Right renal pelvis (tissue), 4 donors: Measurements from ENCODE around the gene EFEMP1. TPM values are rescaled to one million over a fixed set of nuclear protein-coding genes. Genes with fewer than 3 reads are reported as not detected.

Experiments
- DNase-seq, 4 donors: peaks; one replicate each; pipeline ENCODE4 v3.0.0-alpha.2; 2013; ENCODE audit warnings: low read depth in 4 of 4, low spot score in 3 of 4, missing footprints in 1 of 4
- polyA plus RNA-seq, 4 donors: library from polyadenylated mRNA; unstranded; fragments of 120-200 nt; gene quantifications; one replicate each; pipeline ENCODE4 v1.2.1, GENCODE V29; 2013; ENCODE audit not compliant: insufficient read length in 4 of 4

The EFEMP1 gene
- polyA plus RNA-seq, 4 donors: 93.9 to 109 (median 104) TPM

DNA sequence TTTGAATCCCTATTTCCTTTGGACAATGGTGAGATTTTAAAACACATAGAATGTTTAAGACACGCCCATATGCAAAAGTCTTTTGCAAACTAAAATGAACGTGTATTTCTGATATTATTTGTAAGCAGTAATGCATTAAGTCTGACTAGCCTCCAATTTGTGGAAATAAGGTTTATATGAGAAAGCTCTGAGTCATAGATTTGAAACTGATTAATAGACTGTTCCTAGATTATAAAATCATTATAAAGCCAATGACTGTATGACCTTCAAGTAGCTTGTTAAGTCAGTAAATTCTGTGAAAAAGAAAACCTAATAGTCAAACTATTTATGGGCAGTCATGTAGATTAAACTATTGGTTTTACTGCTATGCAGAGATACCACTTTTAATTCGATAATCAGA is 12.8 kb upstream of the EFEMP1 start:
- DNase-seq: no peak

DNA sequence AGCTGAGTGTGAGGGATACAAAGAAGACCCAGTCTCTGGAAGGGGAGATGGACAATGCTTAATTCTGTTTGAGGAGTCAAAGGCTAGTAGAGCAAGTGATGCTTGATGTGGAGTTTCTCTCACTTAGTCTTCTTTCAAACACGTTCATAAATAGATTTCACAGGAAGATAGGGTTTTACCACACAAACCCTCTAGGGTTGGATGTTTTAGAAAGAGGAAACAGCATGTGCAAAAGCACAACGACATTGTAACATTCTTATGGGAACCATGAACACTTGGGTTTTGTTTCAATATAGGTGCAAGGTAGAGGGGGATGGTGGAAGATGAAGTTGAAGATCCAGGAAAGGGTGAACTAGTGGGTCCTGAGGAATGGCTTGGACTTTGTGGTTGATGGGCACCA is 10.8 kb upstream of the EFEMP1 start:
- no peak for DNase-seq

DNA sequence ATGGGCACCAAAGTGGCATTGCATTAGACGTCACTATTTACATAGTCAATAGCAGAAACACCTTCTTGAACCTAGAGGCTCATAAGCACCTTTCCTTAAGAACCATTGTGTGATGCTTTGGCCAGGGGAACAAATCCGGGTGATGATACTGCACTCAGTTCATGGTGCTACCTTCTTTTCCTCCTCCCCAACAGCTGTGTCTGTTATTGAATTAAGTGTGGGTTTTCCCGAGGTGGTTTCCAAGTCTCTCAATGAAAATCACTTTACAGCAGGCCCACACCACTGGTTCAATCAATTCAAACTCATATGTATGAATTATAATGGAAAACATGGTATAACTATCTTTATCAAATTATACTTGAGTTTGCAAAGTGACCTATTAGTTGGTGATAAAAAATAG is 9.3 kb upstream of the EFEMP1 start:
- no peak for DNase-seq

DNA sequence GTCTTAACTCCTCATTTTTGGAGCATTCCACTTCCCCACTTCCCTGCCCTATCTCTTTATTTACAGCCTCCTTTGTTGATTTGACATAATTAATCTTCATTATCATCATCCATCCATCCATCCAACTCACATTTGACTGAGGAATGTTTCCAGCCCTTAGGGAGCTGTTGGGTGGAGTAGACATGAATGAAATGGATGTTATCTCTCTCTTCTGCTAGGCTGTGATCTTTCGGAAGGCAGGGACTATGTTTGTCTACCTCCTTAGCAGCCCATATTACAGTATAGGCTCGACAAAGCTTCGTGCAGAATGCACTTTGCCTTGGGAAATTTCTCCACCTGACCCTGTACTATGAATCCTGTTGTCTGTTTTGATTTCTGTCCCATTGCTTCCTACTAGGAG is 7.7 kb upstream of the EFEMP1 start:
- DNase-seq: no peak

DNA sequence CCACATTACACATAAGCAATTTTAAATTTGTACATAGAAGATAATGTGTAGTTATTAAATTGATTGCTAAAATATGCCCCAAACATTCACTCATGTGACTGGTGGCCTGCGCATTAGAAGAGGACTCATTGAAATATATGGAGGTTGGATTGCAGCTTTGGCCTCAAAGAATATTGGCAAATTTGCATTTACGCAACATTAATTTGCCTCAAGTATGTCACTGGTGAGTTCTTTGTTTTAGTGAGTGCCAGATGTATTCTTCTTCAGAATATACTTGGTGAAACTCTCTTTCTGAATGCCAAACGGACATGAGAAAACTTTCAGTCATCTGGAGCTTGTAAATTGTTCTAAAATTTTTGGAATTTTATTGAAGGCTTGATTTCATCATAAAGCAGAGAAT is 5.9 kb upstream of the EFEMP1 start:
- DNase-seq: no peak

DNA sequence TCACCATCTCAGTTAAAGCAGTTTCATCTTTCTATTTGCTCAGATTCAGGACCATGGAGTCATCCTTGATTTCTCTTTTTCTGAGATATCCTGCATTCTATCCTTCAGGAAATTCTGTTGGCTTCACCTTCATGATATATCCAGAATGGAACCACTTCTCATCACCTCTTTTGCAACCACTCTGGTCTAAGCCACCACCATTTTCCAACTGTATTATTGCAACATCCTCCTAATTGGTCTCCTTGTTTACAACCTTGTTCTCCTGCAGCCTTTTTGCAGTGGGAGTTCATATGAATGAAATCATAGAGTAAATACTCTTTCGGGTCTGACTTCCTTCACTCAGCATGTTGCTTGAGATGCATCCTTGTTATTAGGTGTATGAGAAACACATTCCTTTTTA is 3.4 kb upstream of the EFEMP1 start:
- DNase-seq: no peak

DNA sequence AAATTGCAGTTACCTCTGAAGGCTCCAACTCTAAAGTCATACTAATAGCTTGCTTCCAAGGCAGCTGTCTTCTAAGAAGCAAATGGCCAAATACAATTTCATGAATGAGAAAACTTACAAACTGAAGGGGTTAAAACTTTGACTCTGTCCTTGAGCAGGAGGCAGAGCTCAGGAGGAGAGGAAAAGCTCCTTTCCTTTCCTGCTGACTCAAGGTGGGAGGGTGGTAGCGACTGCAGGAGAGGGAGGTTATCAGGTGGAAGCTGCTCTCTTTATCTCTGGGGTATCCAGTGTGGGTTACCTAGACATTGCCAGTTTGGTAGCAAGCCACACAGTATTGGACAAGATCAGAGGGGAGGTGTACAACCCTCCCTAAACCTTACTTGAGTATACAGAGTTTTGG is 2.7 kb upstream of the EFEMP1 start:
- no peak for DNase-seq

DNA sequence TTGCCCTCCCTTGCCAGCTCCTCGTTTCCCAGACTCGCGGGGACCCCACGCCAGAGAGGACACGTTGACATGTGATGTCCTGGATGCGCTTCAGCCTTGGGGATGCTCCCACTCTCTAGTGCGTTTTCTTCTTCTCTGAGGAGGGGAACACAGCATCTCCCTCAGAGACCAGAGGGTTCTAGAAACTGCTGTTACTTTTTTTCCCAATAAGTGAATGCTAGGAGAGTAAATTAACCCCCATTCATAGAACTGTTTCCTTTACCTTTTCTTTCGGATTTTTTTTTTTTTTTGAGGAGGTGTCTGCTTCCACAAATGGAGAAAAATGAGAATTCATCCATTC is 370 bp upstream of the EFEMP1 start:
- DNase-seq: no peak

DNA sequence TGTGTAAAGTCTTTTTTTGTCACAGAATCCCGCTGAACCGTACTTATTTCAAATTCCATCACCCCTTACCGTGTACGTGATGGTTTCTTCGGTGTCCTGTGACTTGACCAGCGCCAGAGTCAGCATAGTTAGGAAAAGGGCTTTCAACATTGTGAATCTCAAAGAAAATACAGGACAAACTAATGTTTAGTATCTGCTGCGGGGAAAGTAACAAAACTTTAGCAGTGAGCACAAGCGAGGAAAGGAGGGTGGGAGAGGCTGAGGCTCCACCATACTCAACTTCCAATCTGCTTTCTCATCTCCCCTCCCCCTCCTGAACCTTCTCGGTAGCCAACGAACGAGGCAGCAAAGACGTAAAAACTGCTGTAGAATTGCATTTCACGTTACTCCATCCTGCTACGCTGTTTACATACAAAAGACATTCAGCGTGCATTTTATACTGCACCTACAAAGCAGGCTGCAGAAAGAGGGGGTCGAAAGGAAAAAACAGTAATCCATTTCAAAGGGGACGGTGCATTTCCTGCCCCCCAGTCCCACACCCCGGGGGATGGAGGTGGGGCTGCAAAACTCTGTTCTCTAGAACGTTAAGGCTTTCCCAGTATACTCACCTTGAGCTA is 1.2 kb downstream of the EFEMP1 start:
- DNase-seq: no peak

DNA sequence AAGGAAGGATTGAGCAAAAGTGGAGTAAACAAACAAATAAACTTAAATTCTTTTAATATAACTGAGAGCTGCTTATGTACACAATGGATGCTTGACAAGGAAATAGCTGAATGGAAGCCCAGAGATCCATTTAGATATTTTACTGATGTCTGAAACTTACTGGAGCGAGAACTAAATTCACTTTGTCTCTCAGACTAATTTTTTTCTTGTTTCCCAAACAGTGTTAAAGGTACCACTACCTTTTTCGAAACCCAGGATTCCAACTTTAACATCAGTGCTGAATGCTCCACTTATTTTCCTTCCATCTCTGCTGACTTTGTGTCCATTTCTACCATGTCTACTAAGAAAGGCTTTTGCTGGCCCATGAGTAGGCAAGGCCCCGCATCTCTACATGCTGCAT is 4.0 kb downstream of the EFEMP1 start:
- DNase-seq: no peak

DNA sequence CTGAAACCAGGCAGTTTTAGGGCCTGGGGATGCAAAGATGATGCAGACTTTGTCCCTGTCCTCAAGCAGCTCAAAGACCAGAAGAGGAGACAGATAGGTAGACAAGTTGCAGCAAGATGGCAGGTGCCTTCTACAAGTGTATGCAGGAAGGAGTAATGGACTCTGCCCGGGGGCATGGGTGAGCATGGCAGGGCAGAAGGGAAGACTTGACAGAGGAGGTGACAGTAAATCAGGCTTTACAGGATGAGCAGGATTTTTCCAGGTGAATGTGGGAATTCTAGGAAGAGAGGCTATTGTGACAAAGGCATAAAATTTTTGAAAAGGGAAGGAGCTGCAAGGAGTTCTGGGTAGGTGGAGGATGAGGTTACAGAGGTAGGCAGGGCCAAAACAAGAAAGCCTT is 4.7 kb downstream of the EFEMP1 start:
- no peak for DNase-seq

DNA sequence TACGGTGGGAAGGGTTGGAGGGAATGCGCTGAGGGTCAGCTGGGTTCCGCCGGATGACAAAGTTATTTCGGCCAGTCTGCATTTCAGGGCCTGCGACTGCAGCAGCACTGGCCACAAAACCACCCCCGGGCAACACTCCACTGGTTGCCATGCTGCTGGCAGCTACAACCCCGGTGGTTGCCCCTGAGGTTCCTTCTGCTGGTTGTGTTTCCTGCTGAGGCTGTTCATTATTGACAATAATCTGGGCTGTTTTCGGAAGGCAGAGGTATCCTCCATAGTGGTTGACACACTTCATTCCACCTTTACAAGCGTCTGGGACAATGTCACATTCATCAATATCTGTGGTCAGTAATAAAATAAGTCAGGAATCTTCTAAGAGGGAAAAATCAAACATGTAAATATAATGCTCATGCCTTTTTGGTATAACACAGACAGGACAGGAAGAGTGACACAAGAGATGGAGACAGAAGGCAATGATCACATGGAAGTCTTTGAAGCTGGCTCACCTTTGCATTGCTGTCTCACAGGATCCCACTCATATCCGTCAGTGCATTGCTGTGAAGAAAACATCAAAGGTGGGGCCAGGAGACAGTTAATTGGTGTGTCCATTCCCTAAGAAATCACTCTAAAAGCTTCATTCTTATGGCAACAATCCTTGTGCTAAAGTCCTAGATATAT is 5.7 kb downstream of the EFEMP1 start:
- DNase-seq: no peak

DNA sequence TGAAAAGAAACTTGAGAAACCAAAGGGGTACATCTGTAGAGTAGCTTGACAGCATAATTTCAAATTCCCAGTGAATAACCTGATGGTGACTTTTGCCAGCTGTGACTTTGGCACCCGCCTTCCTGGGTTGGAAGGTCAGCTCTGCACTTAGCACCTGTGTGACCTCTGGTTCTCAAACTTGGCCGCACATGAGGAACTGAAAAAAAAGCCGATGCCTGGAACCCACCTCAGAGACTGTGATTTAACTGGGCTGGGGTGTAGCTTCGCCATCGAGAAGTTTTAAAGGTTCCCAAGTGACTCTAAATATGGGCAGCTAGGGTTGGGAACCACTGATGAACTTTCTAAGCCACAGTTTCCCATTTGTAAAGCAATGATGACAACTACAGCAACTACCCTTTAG is 6.5 kb downstream of the EFEMP1 start:
- DNase-seq: no peak

DNA sequence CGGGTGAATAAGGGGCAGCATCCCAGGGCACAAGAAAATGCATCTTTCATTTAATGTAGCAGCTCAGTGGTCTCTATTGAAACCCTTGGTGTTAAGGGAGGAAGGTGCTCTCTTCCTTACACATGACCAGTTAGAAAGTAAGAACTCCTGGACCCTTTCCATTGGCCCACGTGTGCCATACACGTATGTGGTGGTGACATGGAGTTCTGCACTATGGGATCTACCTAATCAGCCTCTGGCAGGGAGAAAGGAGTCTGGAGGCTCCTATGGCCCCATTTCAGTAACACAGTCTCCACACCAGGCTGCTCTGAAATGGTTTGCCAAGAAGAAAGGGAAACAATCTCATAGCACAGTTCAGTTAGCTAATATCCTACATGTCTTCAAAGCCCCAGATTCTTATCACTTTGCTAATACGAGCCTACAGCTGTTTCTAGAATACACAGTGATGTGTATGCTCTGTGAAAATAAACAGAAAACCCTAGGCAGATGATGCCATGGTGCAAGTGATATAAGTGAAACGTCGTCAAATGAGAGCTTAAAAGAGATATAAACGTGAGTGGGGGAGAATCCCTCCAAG is 7.0 kb downstream of the EFEMP1 start:
- no peak for DNase-seq

DNA sequence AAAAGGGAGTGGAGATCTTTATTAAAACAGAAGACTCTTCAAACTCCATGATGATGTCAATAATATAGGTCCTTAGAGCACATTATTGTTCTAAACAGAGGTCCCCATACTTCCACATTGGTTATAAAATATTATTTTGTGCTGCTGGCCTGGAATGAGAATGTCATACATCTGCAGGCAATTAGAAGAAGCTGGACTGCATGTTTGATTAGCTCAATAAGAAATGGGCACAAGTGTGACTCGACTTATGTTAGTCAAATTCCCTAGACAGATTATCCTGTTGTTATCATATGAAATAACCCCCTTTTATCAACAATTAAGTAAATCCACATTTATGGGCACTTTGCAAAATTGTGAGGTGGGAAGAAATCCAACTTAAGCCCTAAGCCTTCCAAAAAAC is 8.8 kb downstream of the EFEMP1 start:
- DNase-seq: no peak

DNA sequence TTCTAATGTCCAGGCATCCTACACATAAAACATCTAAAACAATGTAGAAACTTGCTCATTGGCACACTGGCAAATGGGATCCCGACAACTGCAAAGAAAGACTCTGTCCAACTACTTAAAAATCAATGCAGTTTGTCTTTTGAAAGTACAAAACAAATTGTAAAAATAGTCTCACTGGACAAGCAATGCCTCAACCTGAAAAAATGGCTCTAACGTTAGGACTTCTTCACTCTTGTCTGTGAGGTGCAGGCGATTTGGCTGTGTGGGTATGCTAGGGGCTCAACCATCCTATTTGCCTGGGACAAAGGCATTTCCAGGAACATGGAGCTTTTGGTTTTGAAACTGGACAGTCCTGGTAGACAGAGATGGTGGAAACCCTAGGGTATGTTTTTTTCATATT is 10.7 kb downstream of the EFEMP1 start:
- DNase-seq: no peak

DNA sequence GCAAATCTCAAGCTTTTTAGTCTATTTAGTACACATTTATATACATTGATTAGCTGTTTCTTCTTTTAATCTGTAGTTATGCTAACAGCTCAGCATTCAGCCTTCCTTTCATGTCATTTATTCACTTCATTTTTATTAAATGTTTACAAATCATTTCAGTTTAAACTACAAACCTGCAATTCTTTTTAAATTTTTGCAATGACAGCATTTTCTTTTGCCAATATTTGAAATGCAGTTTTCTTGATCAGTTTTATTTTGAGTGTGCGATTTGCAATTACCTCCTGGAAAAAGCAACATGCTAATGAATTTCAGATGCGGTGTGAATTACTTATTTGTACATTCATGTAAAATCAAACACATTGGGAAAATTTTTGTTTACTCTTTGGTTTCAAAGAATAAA is 13.5 kb downstream of the EFEMP1 start:
- no peak for DNase-seq

DNA sequence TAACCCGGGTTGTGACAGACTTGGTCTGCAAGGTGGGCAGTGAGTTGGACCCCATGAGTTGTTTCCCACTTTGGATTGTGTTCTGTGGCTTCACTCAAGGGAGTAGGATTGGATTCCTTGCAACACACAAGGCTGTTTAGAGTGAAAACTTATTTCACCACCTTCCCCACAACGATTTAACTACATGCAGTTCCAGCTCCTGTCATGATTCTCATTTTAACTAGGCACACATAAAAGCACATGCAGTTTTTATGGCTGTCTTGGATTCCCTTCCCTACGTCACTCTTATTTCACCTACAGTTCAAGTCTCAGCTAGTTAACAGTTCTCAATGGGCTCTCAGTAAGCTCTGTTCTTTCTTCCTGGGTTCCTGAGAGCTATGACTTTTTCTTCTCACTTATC is 15.9 kb downstream of the EFEMP1 start:
- no peak for DNase-seq

DNA sequence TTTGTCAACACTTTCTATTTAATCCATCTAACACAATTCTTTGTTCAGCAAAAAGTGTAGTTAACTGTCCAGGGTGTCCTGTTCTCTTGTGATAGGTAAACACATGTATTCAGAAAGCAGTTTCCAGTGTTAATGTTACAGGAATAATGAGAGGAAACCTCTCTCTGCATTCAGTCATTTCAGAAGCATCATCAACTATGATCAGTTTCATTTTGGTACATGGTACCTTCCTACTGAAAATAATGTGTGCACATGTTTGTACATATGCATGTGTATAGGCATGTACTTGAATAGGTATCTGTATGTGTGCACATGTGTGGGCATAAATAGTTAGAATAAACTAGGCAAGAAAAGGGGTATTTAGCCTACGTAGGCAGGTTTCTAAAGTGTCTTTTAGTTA is 16.6 kb downstream of the EFEMP1 start:
- no peak for DNase-seq

DNA sequence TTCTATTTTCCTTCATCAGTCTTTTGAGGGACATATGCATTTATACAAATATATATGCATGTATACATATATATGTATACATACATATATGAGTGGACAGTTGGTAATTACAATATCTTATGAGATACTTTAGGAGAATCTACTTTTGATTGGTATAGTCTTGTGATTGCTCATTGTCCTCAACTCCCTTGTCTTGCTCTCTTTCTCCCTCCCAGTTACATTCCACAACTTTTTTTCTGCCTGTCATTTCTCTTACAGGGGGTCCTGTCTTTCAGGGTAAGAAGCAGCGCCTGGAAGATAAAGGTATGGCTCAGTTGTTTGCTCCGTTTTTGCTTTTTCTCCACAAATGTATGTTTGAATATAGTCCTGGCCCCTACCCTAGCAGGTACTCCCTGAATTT is 19.9 kb downstream of the EFEMP1 start:
- DNase-seq: no peak

DNA sequence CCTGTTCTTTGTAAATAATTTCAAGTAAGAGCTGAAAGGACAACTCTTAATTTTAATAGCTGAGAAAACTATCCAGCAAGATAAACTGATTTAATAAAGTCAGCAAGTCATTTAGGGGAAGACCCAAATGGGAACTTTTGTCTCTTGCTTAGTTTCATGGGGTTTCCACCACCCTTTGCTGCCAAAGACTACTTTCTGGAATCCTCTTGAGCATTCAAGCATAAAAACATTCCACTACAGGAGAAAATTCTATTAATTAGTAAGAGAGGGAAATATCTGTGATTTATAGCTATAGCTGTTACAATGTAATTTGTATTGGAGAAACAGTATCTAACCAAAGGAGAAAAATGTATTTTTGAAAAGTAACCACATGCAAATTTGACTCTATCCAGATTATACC is 20.6 kb downstream of the EFEMP1 start:
- DNase-seq: no peak

DNA sequence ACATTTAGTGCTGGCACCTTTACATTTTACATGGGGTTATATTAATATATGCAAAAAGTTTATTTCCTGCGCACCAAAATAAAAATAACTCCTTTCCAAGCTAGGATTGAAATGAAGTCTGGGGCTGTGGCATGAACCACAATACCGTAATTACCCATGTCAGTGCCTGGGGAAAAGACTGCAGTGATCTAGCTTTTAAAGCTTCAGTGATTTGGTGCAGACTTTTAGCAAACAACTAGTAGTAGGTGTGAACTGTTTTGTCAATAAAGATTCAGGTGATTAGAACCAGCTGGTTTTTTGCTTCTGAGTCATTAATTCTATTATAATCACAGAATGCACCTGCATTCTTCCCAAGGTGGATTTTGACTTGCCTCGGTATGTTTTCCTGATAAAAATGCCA is 21.2 kb downstream of the EFEMP1 start:
- DNase-seq: no peak

DNA sequence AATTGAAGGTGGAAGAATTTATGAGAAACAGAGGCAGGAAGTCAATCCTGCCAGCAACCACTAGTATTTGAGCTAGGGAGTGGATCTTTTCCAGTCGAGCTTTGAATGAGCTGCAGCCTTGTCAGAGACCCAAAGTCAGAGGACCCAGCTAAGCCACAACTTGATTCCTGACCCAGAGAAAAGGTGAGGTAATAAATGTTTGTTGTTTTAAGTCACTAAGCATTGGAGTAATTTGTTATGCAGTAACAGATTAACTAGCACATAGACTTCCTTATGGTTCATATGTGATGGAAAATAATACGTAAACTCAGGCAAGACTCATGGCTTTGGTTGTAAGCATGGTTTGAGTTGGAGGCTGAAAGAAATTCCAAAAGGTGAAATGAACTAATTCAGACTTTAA is 21.6 kb downstream of the EFEMP1 start:
- no peak for DNase-seq
